ENCODE data around the gene NR2C2. TPM values are rescaled to one million over a fixed set of nuclear protein-coding genes. Genes with fewer than 3 reads are reported as not detected.

NR2C2 gene
- total and polyA plus RNA-seq, 10 of the 15 experiments (the other 5 are each of a cell fraction or from before 2014, with no cell fraction given), result 2.7 to 30.3 (median 18.3) TPM

GRCh38 chr3:15053541-15053940 is 106.2 kb downstream of the NR2C2 start (continued):
- TF ChIP-seq USF1 (IDR thresholded peaks at IDR 0.05; ENCODE audit: borderline replicate concordance, extremely low read length, insufficient read depth, low read depth, low read length) (no peak), POU2F2 (IDR thresholded peaks at IDR 0.05; ENCODE audit: borderline replicate concordance, low read depth, low read length) (no peak), ESRRA (IDR thresholded peaks at IDR 0.05; ENCODE audit: low read length) (no peak)

DNA sequence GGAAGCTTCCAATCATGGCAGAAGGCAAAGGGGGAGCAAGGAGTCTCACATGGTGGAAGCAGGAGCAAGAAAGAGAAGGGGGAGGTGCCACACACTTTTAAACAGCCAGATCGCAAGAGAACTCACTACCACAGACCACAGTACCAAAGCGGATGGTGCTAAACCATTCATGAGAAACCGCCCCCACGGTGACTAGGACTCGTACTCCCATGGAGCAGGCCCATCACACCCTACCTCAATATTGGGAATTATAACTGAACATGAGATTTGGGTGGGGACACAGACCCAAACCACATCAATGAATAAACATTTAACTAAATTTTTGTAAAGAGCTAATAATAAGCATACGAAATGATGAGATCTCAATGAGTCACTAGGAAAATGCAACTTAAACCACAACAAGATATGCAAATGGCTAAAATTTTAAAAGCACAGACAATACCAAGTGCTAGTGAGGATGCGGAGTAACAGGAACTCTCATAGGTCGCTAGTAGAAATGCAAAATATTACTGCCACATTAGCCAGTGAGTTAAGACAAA is 107.7 kb downstream of the NR2C2 start:
- H3K79me2 ChIP-seq (ENCODE audit: control insufficient read depth, insufficient read depth, low read length), result peaks cover 43% of the 10 kb centered on the region
- H2AFZ ChIP-seq (ENCODE audit: control insufficient read depth, low read depth, low read length), result peak overlapping the region; percentile 24; the same call in 1 of the 2 replicates
- H3K4me1 ChIP-seq (ENCODE audit: control insufficient read depth, insufficient read depth, low read length), result peaks cover 39% of the 10 kb centered on the region
- H3K27me3 ChIP-seq (replicated peaks in 1 of 2; ENCODE audit: control insufficient read depth in 2 of 2, insufficient read depth in 2 of 2, low read length in 1 of 2), result no peaks in the 10 kb centered on the region
- CTCF ChIA-PET, result interaction anchor here (1.7 kb wide), 1 partner anchor 10 kb away, joined by 7 read pairs; the partner anchor contains the start of gene MRPS25
- intact Hi-C loops (cut with micrococcal nuclease; ENCODE audit: unreplicated experiment) (loop anchor here (1.0 kb wide), 1 partner anchor 10 kb away; the partner anchor contains the start of gene MRPS25), in situ Hi-C loops (cut with MboI) (no loop called here)
- ATAC-seq (peak; percentile 63), DNase-seq (ENCODE audit: low read depth, low spot score) (peak; percentile 54), FAIRE-seq (peak; percentile 90)
- no peak overlapping the region for H3K4me3 ChIP-seq
- H3K9me3 ChIP-seq (replicated peaks; ENCODE audit: control insufficient read depth, insufficient read depth, low read length), result peaks cover 17% of the 10 kb centered on the region
- BruUV-seq (replicated peaks), result no TSS peak
- H3K36me3 ChIP-seq (ENCODE audit: control insufficient read depth in 2 of 2, insufficient read depth in 2 of 2, low read length in 1 of 2), result peaks cover 23 to 27% of the 10 kb centered on the region in 2 experiments
- peak overlapping the region; percentile 77 for H3K4me2 ChIP-seq (ENCODE audit: control insufficient read depth, insufficient read depth)
- H3K9ac ChIP-seq (ENCODE audit: control insufficient read depth, insufficient read depth, low read length), result no peak overlapping the region
- RAD21 ChIA-PET (ENCODE audit: unreplicated experiment), result interaction anchor here (1.4 kb wide), 1 partner anchor 10 kb away, joined by 6 read pairs; the partner anchor contains the start of gene MRPS25
- 5% methylated on average over 8 of the region's 8 CpGs for WGBS (ENCODE audit: insufficient coverage, insufficient replicate concordance, low lambda C conversion rate, missing lambda C conversion rate)
- SMC1A ChIA-PET (ENCODE audit: uncharacterized antibody, unreplicated experiment), result interaction anchor here (0.9 to 1.9 kb wide), 4 partner anchors 9 to 132 kb away, joined by 3 to 6 read pairs (median 3); partner anchors contain the start of gene MRPS25
- H4K20me1 ChIP-seq (ENCODE audit: control insufficient read depth, insufficient read depth), result no peaks in the 10 kb centered on the region
- peak overlapping the region; percentile 56 for H3K27ac ChIP-seq (ENCODE audit: control insufficient read depth, insufficient read depth)
- POLR2A ChIA-PET, result interaction anchor here (0.6 to 1.5 kb wide), 3 partner anchors 10 to 74 kb away, joined by 3 to 8 read pairs (median 4); partner anchors contain the start of gene MRPS25
- TF ChIP-seq STAT1 (conservative IDR thresholded peaks at IDR 0.05), result no peak
- no peak for TF ChIP-seq RFX5 (IDR thresholded peaks at IDR 0.05; ENCODE audit: low read depth, low read length)
- no peak for TF ChIP-seq RAD51 (IDR thresholded peaks at IDR 0.05)
- no peak for TF ChIP-seq TCF3 (IDR thresholded peaks at IDR 0.05; ENCODE audit: borderline replicate concordance, insufficient read depth, low read depth, low read length)
- no peak for TF ChIP-seq HDAC2 (IDR thresholded peaks at IDR 0.05)
- 0 out of 2 replicates have a peak, but pooled peaks have one; percentile 69 for TF ChIP-seq ASH2L (IDR thresholded peaks at IDR 0.05; ENCODE audit: borderline replicate concordance, low read depth)
- TF ChIP-seq, protein P1, sequence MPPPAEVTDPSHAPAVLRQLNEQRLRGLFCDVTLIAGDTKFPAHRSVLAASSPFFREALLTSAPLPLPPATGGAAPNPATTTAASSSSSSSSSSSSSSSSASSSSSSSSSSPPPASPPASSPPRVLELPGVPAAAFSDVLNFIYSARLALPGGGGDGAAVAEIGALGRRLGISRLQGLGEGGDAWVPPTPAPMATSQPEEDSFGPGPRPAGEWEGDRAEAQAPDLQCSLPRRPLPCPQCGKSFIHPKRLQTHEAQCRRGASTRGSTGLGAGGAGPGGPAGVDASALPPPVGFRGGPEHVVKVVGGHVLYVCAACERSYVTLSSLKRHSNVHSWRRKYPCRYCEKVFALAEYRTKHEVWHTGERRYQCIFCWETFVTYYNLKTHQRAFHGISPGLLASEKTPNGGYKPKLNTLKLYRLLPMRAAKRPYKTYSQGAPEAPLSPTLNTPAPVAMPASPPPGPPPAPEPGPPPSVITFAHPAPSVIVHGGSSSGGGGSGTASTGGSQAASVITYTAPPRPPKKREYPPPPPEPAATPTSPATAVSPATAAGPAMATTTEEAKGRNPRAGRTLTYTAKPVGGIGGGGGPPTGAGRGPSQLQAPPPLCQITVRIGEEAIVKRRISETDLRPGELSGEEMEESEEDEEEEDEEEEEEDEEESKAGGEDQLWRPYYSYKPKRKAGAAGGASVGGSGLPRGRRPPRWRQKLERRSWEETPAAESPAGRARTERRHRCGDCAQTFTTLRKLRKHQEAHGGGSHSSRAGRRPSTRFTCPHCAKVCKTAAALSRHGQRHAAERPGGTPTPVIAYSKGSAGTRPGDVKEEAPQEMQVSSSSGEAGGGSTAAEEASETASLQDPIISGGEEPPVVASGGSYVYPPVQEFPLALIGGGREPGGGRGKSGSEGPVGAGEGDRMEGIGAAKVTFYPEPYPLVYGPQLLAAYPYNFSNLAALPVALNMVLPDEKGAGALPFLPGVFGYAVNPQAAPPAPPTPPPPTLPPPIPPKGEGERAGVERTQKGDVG (CRISPR knock-in tag; IDR thresholded peaks at IDR 0.05), result no peak
- TF ChIP-seq, protein P2, sequence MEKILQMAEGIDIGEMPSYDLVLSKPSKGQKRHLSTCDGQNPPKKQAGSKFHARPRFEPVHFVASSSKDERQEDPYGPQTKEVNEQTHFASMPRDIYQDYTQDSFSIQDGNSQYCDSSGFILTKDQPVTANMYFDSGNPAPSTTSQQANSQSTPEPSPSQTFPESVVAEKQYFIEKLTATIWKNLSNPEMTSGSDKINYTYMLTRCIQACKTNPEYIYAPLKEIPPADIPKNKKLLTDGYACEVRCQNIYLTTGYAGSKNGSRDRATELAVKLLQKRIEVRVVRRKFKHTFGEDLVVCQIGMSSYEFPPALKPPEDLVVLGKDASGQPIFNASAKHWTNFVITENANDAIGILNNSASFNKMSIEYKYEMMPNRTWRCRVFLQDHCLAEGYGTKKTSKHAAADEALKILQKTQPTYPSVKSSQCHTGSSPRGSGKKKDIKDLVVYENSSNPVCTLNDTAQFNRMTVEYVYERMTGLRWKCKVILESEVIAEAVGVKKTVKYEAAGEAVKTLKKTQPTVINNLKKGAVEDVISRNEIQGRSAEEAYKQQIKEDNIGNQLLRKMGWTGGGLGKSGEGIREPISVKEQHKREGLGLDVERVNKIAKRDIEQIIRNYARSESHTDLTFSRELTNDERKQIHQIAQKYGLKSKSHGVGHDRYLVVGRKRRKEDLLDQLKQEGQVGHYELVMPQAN (conservative IDR thresholded peaks at IDR 0.05), result no peak
- TF ChIP-seq EGR1 (IDR thresholded peaks at IDR 0.05; ENCODE audit: borderline replicate concordance in 1 of 2, low read depth in 2 of 2, low read length in 2 of 2), result no peak
- peak; percentile 65; the same call in 1 of the 2 replicates for TF ChIP-seq ATF7 (IDR thresholded peaks at IDR 0.05; ENCODE audit: low read depth)
- TF ChIP-seq MXI1 (IDR thresholded peaks at IDR 0.05; ENCODE audit: low read depth, low read length), result no peak
- TF ChIP-seq NFIC (IDR thresholded peaks at IDR 0.05; ENCODE audit: low read depth, low read length), result peak; percentile 50
- no peak for TF ChIP-seq LARP7 (IDR thresholded peaks at IDR 0.05)
- TF ChIP-seq YBX1 (IDR thresholded peaks at IDR 0.05), result no peak
